HepG2 (cell line): ENCODE measurements around the gene ZNF84. TPM values are rescaled to one million over a fixed set of nuclear protein-coding genes. Genes with fewer than 3 reads are reported as not detected.
A peak's percentile ranks its signal among the peaks of the same experiment; 100 is the strongest.

Experiments
- HMG20A ChIP-seq: IDR thresholded peaks from 2 replicates; pipeline ENCODE4 v1.6.1; 2016; ENCODE audit warnings: borderline replicate concordance
- KDM5B ChIP-seq: sonication (generic); formaldehyde crosslinking; IDR thresholded peaks from 2 replicates; pipeline ENCODE4 v1.4.0; 2020; ENCODE audit warnings: missing genetic modification reagents, mild to moderate bottlenecking, borderline replicate concordance
- SKIL ChIP-seq: sonication (generic); formaldehyde crosslinking; IDR thresholded peaks from 2 replicates; pipeline ENCODE4 v1.8.0; 2022; ENCODE audit warnings: missing genetic modification reagents, mild to moderate bottlenecking, moderate library complexity, borderline replicate concordance
- ZBTB3 ChIP-seq: sonication (generic); formaldehyde crosslinking; IDR thresholded peaks from 2 replicates; pipeline ENCODE4 v1.4.0; 2020; ENCODE audit warnings: low read depth, mild to moderate bottlenecking, moderate library complexity, missing genetic modification reagents, borderline replicate concordance
- ZFP36L1 ChIP-seq: sonication (generic); formaldehyde crosslinking; IDR thresholded peaks from 2 replicates; pipeline ENCODE4 v1.8.0; 2022; ENCODE audit warnings: mild to moderate bottlenecking, missing genetic modification reagents, moderate library complexity
- ZNF101 ChIP-seq: sonication (generic); formaldehyde crosslinking; IDR thresholded peaks from 2 replicates; pipeline ENCODE4 v1.4.0; 2020; ENCODE audit warnings: mild to moderate bottlenecking, low read depth, missing genetic modification reagents, borderline replicate concordance
- ZNF251 ChIP-seq: sonication (generic); formaldehyde crosslinking; IDR thresholded peaks from 2 replicates; pipeline ENCODE4 v1.9.0; 2021; ENCODE audit warnings: mild to moderate bottlenecking, missing genetic modification reagents
- ZNF30 ChIP-seq: sonication (generic); formaldehyde crosslinking; IDR thresholded peaks from 2 replicates; pipeline ENCODE4 v1.5.0; 2020; ENCODE audit warnings: mild to moderate bottlenecking, missing genetic modification reagents
- polyA plus RNA-seq, 8 experiments: library from polyadenylated mRNA; depleted of rRNA in 3 of 8; stranded (reverse) in 7 of 8; unstranded in 1 of 8; fragments of >200 nt; fragmentation: Illumina TruSeq in 4 of 8; extraction: Trizol in 4 of 8; gene quantifications; 2 replicates each; pipeline versions ENCODE4 v1.2.1 to v1.2.3, GENCODE V29; 2011 to 2016; ENCODE audit warnings: low read depth in 4 of 8, missing spikeins in 1 of 8, mixed read lengths in 1 of 8; ENCODE audit not compliant: insufficient read depth in 1 of 8
- total RNA-seq, 5 experiments: library from RNA; depleted of rRNA; stranded (reverse); fragments of >200 nt; fragmentation: Illumina TruSeq; extraction: Trizol; gene quantifications; 2 replicates each; pipeline ENCODE4 v1.2.3, GENCODE V29; 2016; ENCODE audit warnings: low read depth in 1 of 5
- TF ChIP-seq, protein P1 (sequence below): IDR thresholded peaks from 2 replicates; pipeline ENCODE4 v1.6.1; 2012; ENCODE audit warnings: low read length, improper control_type of control experiment
- TF ChIP-seq, protein P2 (sequence below): sonication (generic); formaldehyde crosslinking; IDR thresholded peaks from 2 replicates; pipeline ENCODE4 v1.4.0; 2020; ENCODE audit warnings: missing genetic modification reagents; ENCODE audit errors: not compliant biosample characterization

ZNF84 gene
- total and polyA plus RNA-seq, 2 of the 13 experiments (the other 11 are each of a cell fraction or from before 2014, with no cell fraction given) = 15.5 to 21.8 TPM

DNA sequence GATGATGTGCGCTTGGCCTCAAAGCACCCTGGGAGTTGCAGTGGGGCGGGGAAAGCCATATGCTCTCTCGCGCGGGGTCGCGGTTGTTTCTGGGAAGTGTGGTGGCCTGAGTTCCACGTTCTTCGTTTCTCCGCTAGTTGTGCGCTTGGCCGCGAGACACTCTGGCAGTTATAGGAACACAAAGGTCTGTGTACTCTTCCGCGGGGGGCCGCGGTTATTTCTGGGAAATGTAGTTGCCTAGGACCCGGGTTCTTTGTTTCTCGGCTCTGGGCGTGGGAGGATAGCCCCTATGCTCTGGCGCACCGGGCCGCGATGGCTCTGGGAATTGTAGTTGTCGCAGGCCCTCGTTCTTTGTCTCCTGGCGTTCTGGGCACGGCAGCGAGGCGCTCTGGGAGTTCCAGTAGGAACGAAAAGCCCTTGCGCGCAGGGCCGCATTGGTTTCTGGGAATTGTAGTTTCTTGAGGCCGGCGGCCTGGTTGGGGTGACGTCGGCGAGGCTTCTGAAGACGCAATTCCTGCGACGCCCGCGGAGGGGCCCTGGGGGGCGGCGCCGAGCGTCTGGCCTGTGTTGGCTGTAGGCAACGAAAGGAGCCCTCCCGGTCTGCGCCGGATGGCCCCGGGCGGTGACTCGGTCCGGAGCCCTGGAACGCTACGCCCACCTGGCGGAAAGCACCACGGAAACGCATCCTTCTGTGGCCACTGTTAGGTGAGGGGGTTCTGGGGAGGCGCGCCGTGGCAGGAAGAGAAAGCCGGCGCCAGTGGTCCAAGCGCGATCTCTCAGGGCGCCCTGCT is 43.3 kb downstream of the ZNF84 start, which contains the start of gene ZNF140 (continued):
- TF ChIP-seq, protein P1, sequence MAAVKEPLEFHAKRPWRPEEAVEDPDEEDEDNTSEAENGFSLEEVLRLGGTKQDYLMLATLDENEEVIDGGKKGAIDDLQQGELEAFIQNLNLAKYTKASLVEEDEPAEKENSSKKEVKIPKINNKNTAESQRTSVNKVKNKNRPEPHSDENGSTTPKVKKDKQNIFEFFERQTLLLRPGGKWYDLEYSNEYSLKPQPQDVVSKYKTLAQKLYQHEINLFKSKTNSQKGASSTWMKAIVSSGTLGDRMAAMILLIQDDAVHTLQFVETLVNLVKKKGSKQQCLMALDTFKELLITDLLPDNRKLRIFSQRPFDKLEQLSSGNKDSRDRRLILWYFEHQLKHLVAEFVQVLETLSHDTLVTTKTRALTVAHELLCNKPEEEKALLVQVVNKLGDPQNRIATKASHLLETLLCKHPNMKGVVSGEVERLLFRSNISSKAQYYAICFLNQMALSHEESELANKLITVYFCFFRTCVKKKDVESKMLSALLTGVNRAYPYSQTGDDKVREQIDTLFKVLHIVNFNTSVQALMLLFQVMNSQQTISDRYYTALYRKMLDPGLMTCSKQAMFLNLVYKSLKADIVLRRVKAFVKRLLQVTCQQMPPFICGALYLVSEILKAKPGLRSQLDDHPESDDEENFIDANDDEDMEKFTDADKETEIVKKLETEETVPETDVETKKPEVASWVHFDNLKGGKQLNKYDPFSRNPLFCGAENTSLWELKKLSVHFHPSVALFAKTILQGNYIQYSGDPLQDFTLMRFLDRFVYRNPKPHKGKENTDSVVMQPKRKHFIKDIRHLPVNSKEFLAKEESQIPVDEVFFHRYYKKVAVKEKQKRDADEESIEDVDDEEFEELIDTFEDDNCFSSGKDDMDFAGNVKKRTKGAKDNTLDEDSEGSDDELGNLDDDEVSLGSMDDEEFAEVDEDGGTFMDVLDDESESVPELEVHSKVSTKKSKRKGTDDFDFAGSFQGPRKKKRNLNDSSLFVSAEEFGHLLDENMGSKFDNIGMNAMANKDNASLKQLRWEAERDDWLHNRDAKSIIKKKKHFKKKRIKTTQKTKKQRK = no peak
- TF ChIP-seq ZNF101 (no peak), KDM5B (CRISPR knock-in tag) (peak; percentile 25; the same call in 1 of the 2 replicates), ZNF30 (peak; percentile 76; the same call in 1 of the 2 replicates), ZFP36L1 (CRISPR knock-in tag) (0 out of 2 replicates have a peak, but pooled peaks have one; percentile 31), HMG20A (CRISPR knock-in tag) (no peak), SKIL (no peak), ZBTB3 (CRISPR knock-in tag) (no peak; the same call in 1 of the 2 replicates), ZNF251 (CRISPR knock-in tag) (no peak)
- TF ChIP-seq, protein P2, sequence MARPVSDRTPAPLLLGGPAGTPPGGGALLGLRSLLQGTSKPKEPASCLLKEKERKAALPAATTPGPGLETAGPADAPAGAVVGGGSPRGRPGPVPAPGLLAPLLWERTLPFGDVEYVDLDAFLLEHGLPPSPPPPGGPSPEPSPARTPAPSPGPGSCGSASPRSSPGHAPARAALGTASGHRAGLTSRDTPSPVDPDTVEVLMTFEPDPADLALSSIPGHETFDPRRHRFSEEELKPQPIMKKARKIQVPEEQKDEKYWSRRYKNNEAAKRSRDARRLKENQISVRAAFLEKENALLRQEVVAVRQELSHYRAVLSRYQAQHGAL (CRISPR knock-in tag) = no peak
